ENCODE measurements around the gene KIAA1217.

- TF ChIP-seq CTCF (IDR thresholded peaks at IDR 0.05) (no peak), POLR2A (IDR thresholded peaks at IDR 0.05) (no peak), POLR2AphosphoS5 (IDR thresholded peaks at IDR 0.05) (no peak)
Measured at GRCh38 chr10:24439935-24440334, 231.0 kb downstream of the KIAA1217 start.

Data from prostate gland (tissue), 2 donors.